HCT116 (cell line): ENCODE data around the gene CBX1. TPM values are rescaled to one million over a fixed set of nuclear protein-coding genes. Genes with fewer than 3 reads are reported as not detected.

Experiments
- ATAC-seq: fragments of 200-7000 bp; cut with Tn5 transposase; 2 replicates; pipeline ENCODE4 v1.9.1; 2020; ENCODE audit warnings: mild to moderate bottlenecking, moderate library complexity
- BruUV-seq: library from RNA; stranded (reverse); fragments of 400-500 nt; replicated peaks from 2 replicates; lab custom pipeline; 2021; lab: Mats Ljungman, UMichigan
- CTCF ChIA-PET: fragments of 300-600 bp; sonication (Branson Sonifier 250); formaldehyde crosslinking; loops from one replicate; lab custom pipeline; 2021; ENCODE audit warnings: antibody characterized with exemption; lab: Charles Lee
- POLR2A ChIA-PET: fragments of 300-600, 350-600 bp; sonication (Branson Sonifier 250); formaldehyde crosslinking; loops from one replicate; lab custom pipeline; 2021; ENCODE audit warnings: antibody characterized with exemption; lab: Charles Lee
- RAD21 ChIA-PET, 2 experiments: fragments of 300-600 bp; sonication (Branson Sonifier 250); formaldehyde crosslinking; loops; one replicate each; lab custom pipeline; 2023; ENCODE audit warnings: low total read pairs in 2 of 2; ENCODE audit not compliant: uncharacterized antibody in 2 of 2, unreplicated experiment in 2 of 2, low non-redundant PET in 1 of 2; lab: Charles Lee
- DNase-seq: peaks from one replicate; pipeline ENCODE4 v3.0.0-alpha.2; 2010; ENCODE audit warnings: low read depth, low spot score
- H2AFZ ChIP-seq: fragments of 200-600 bp; shearing (Covaris generic), sonication (generic); 2 replicates; pipeline ENCODE4 v1.6.1; 2017; ENCODE audit warnings: low read depth, mixed run types, mixed read lengths, antibody characterized with exemption, low read length; ENCODE audit not compliant: poor library complexity, severe bottlenecking
- H3K27ac ChIP-seq: 2 replicates; pipeline ENCODE4 v1.5.1; 2012; ENCODE audit warnings: low read depth, low read length
- H3K27me3 ChIP-seq: fragments of 200-600 bp; sonication (generic); 2 replicates; pipeline ENCODE4 v1.6.1; 2016; ENCODE audit warnings: mixed run types, low read length, mixed read lengths; ENCODE audit not compliant: insufficient read depth
- H3K36me3 ChIP-seq, 2 experiments: fragments of 200-500 bp in 1 of 2; fragments of 200-600 bp in 1 of 2; sonication (Bioruptor generic) in 1 of 2; sonication (generic) in 1 of 2; 2 replicates each; pipeline versions ENCODE4 v1.5.1 to v1.6.1; 2014 to 2016; ENCODE audit warnings: low read length in 2 of 2, inconsistent platforms in 1 of 2, mixed read lengths in 1 of 2, mixed run types in 1 of 2; ENCODE audit not compliant: insufficient read depth in 2 of 2, control insufficient read depth in 1 of 2
- H3K4me1 ChIP-seq, 2 experiments: fragments of 200-600 bp in 1 of 2; sonication (generic) in 1 of 2; 2 replicates each; pipeline versions ENCODE4 v1.5.1 to v1.6.1; 2012 to 2017; ENCODE audit warnings: low read length in 2 of 2, inconsistent platforms in 1 of 2, mild to moderate bottlenecking in 1 of 2, mixed read lengths in 1 of 2, mixed run types in 1 of 2, moderate library complexity in 1 of 2; ENCODE audit not compliant: insufficient read depth in 2 of 2, control insufficient read depth in 1 of 2
- H3K4me2 ChIP-seq: fragments of 200-600 bp; sonication (generic); 2 replicates; pipeline ENCODE4 v1.6.1; 2017; ENCODE audit warnings: mixed run types, low read length, mixed read lengths
- H3K4me3 ChIP-seq, 2 experiments: fragments of 200-600 bp in 1 of 2; sonication (generic) in 1 of 2; replicated peaks in 1 of 2; 2 replicates each; pipeline ENCODE4 v1.5.1; 2011 to 2016; ENCODE audit warnings: low read length in 2 of 2, control low read depth in 1 of 2, low read depth in 1 of 2, mild to moderate bottlenecking in 1 of 2, mixed read lengths in 1 of 2, mixed run types in 1 of 2
- H3K79me2 ChIP-seq: fragments of 200-600 bp; sonication (generic); 2 replicates; pipeline ENCODE4 v1.6.1; 2017; ENCODE audit warnings: mild to moderate bottlenecking, mixed run types, low read length, moderate library complexity, mixed read lengths; ENCODE audit not compliant: insufficient read depth
- H3K9ac ChIP-seq: fragments of 200-600 bp; sonication (generic); 2 replicates; pipeline ENCODE4 v1.6.1; 2016; ENCODE audit warnings: low read length, mixed read lengths
- H3K9me2 ChIP-seq: fragments of 200-600 bp; sonication (generic), shearing (Covaris generic); 2 replicates; pipeline ENCODE4 v1.6.1; 2017; ENCODE audit warnings: mixed run types, mild to moderate bottlenecking, moderate library complexity; ENCODE audit not compliant: insufficient read depth
- H3K9me3 ChIP-seq, 2 experiments: fragments of 200-500 bp in 1 of 2; fragments of 200-600 bp in 1 of 2; sonication (Bioruptor generic) in 1 of 2; sonication (generic) in 1 of 2; 2 replicates each; pipeline ENCODE4 v1.6.1; 2014 to 2017; ENCODE audit warnings: low read length in 2 of 2, mixed read lengths in 2 of 2, inconsistent platforms in 1 of 2, low read depth in 1 of 2, mild to moderate bottlenecking in 1 of 2, mixed run types in 1 of 2, moderate library complexity in 1 of 2; ENCODE audit not compliant: control insufficient read depth in 1 of 2, insufficient read depth in 1 of 2
- H4K20me1 ChIP-seq: fragments of 200-600 bp; sonication (generic), shearing (Covaris generic); 2 replicates; pipeline ENCODE4 v1.6.1; 2017; ENCODE audit warnings: mixed run types, mild to moderate bottlenecking, moderate library complexity; ENCODE audit not compliant: insufficient read depth
- CEBPB ChIP-seq: IDR thresholded peaks from 2 replicates; pipeline ENCODE4 v1.6.1; 2012; ENCODE audit warnings: low read depth
- EGR1 ChIP-seq: IDR thresholded peaks from 2 replicates; pipeline ENCODE4 v1.6.1; 2012; ENCODE audit warnings: low read depth
- ELF1 ChIP-seq: IDR thresholded peaks from 2 replicates; pipeline ENCODE4 v1.6.1; 2012; ENCODE audit warnings: low read depth, borderline replicate concordance
- EZH2 ChIP-seq: fragments of 200-600 bp; sonication (generic); IDR thresholded peaks from 2 replicates; pipeline ENCODE4 v1.6.1; 2017; ENCODE audit warnings: antibody characterized with exemption, mixed run types
- EZH2phosphoT487 ChIP-seq: fragments of 200-600 bp; IDR thresholded peaks from 2 replicates; pipeline ENCODE4 v1.6.1; 2018; ENCODE audit warnings: antibody characterized with exemption, borderline replicate concordance
- JUND ChIP-seq: IDR thresholded peaks from 2 replicates; pipeline ENCODE4 v1.6.1; 2012
- MAX ChIP-seq: IDR thresholded peaks from 2 replicates; pipeline ENCODE4 v1.6.1; 2012
- POLR2A ChIP-seq: IDR thresholded peaks from 2 replicates; pipeline ENCODE4 v1.7.0; 2011; ENCODE audit warnings: borderline replicate concordance; ENCODE audit not compliant: insufficient read depth, insufficient read length; ENCODE audit errors: extremely low read depth
- POLR2AphosphoS5 ChIP-seq: IDR thresholded peaks from 2 replicates; pipeline ENCODE4 v1.6.1; 2011; ENCODE audit warnings: mild to moderate bottlenecking, low read depth, low read length, moderate library complexity
- RAD21 ChIP-seq: IDR thresholded peaks from 2 replicates; pipeline ENCODE4 v1.6.1; 2012; ENCODE audit warnings: low read depth, mild to moderate bottlenecking
- SIN3A ChIP-seq: IDR thresholded peaks from 2 replicates; pipeline ENCODE4 v1.6.1; 2012; ENCODE audit warnings: low read depth
- SP1 ChIP-seq: IDR thresholded peaks from 2 replicates; pipeline ENCODE4 v1.6.1; 2012; ENCODE audit warnings: low read depth
- SRF ChIP-seq: IDR thresholded peaks from 2 replicates; pipeline ENCODE4 v1.6.1; 2012; ENCODE audit warnings: low read depth
- YY1 ChIP-seq: IDR thresholded peaks from 2 replicates; pipeline ENCODE4 v1.6.1; 2011; ENCODE audit warnings: low read length, low read depth, moderate library complexity, mild to moderate bottlenecking; ENCODE audit not compliant: insufficient replicate concordance; ENCODE audit errors: extremely low read depth
- ZBTB33 ChIP-seq: IDR thresholded peaks from 2 replicates; pipeline ENCODE4 v1.6.1; 2011; ENCODE audit warnings: mild to moderate bottlenecking, low read length, moderate library complexity; ENCODE audit not compliant: insufficient replicate concordance; ENCODE audit errors: extremely low read depth
- ZFX ChIP-seq: fragments of 450-650 bp; IDR thresholded peaks from 2 replicates; pipeline ENCODE4 v1.6.1; 2017
- ZNF274 ChIP-seq: fragments of 200-500 bp; sonication (Bioruptor generic); IDR thresholded peaks from 2 replicates; pipeline ENCODE4 v1.6.1; 2014; ENCODE audit warnings: mild to moderate bottlenecking, low read depth, low read length, inconsistent platforms
- intact Hi-C: fragments of 100-400 bp; cut with micrococcal nuclease; formaldehyde crosslinking; loops from 2 replicates; pipeline ENCODE4 v1.10.0; 2022
- total RNA-seq: library from RNA; stranded (reverse); gene quantifications from one replicate; pipeline ENCODE4 v1.2.1, GENCODE V29; 2021; ENCODE audit not compliant: unreplicated experiment
- TF ChIP-seq, protein P1 (sequence below), 3 experiments: fragments of 200-600 bp in 1 of 3; sonication (generic) in 1 of 3; IDR thresholded peaks in 2 of 3; conservative IDR thresholded peaks in 1 of 3; 2 replicates each; pipeline ENCODE4 v1.5.1; 2012 to 2017; ENCODE audit warnings: low read depth in 2 of 3, low read length in 2 of 3, antibody characterized with exemption in 1 of 3, borderline replicate concordance in 1 of 3, control low read depth in 1 of 3, mild to moderate bottlenecking in 1 of 3, mixed read lengths in 1 of 3, mixed run types in 1 of 3, moderate library complexity in 1 of 3; ENCODE audit not compliant: insufficient read depth in 1 of 3
- TF ChIP-seq, protein P2 (sequence below): IDR thresholded peaks from 2 replicates; pipeline ENCODE4 v1.6.1; 2012; ENCODE audit warnings: low read depth

Gene CBX1
- total RNA-seq, 1 experiment from 2014 or later: 136 TPM

- no peak overlapping the region for H2AFZ ChIP-seq
- no peaks in the 10 kb centered on the region; the same call in 1 of the 2 replicates for H4K20me1 ChIP-seq
- BruUV-seq: no TSS peak
- peaks cover 47% of the 10 kb centered on the region for H3K79me2 ChIP-seq
- no peaks in the 10 kb centered on the region for H3K27me3 ChIP-seq
- DNase-seq: no peak
- ChIA-PET RAD21 (no interaction called here), CTCF (interaction anchor here (0.9 to 1.5 kb wide), 3 partner anchors 11 to 32 kb away, joined by 3 to 5 read pairs (median 4); no protein-coding TSS in a partner anchor), POLR2A (interaction anchor here (1.0 to 13.2 kb wide), 3 partner anchors 8 to 32 kb away, joined by 3 to 114 read pairs (median 3); partner anchors contain the start of gene NFE2L1)
- TF ChIP-seq, protein P1, sequence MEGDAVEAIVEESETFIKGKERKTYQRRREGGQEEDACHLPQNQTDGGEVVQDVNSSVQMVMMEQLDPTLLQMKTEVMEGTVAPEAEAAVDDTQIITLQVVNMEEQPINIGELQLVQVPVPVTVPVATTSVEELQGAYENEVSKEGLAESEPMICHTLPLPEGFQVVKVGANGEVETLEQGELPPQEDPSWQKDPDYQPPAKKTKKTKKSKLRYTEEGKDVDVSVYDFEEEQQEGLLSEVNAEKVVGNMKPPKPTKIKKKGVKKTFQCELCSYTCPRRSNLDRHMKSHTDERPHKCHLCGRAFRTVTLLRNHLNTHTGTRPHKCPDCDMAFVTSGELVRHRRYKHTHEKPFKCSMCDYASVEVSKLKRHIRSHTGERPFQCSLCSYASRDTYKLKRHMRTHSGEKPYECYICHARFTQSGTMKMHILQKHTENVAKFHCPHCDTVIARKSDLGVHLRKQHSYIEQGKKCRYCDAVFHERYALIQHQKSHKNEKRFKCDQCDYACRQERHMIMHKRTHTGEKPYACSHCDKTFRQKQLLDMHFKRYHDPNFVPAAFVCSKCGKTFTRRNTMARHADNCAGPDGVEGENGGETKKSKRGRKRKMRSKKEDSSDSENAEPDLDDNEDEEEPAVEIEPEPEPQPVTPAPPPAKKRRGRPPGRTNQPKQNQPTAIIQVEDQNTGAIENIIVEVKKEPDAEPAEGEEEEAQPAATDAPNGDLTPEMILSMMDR (IDR thresholded peaks at IDR 0.05 in 2 of 3, conservative IDR thresholded peaks at IDR 0.05 in 1 of 3; ENCODE audit: borderline replicate concordance in 1 of 3, insufficient read depth in 1 of 3, low read depth in 2 of 3, low read length in 2 of 3): no peak
- no peak for TF ChIP-seq CEBPB
- no peak for TF ChIP-seq ELF1
- TF ChIP-seq EZH2: no peak
- TF ChIP-seq EGR1: no peak
- no peak for TF ChIP-seq SRF
- TF ChIP-seq MAX: no peak
- no peak for TF ChIP-seq YY1
- TF ChIP-seq ZNF274: no peak
- no peak for TF ChIP-seq RAD21
- TF ChIP-seq JUND: no peak
- TF ChIP-seq EZH2phosphoT487: no peak
- TF ChIP-seq, protein P2, sequence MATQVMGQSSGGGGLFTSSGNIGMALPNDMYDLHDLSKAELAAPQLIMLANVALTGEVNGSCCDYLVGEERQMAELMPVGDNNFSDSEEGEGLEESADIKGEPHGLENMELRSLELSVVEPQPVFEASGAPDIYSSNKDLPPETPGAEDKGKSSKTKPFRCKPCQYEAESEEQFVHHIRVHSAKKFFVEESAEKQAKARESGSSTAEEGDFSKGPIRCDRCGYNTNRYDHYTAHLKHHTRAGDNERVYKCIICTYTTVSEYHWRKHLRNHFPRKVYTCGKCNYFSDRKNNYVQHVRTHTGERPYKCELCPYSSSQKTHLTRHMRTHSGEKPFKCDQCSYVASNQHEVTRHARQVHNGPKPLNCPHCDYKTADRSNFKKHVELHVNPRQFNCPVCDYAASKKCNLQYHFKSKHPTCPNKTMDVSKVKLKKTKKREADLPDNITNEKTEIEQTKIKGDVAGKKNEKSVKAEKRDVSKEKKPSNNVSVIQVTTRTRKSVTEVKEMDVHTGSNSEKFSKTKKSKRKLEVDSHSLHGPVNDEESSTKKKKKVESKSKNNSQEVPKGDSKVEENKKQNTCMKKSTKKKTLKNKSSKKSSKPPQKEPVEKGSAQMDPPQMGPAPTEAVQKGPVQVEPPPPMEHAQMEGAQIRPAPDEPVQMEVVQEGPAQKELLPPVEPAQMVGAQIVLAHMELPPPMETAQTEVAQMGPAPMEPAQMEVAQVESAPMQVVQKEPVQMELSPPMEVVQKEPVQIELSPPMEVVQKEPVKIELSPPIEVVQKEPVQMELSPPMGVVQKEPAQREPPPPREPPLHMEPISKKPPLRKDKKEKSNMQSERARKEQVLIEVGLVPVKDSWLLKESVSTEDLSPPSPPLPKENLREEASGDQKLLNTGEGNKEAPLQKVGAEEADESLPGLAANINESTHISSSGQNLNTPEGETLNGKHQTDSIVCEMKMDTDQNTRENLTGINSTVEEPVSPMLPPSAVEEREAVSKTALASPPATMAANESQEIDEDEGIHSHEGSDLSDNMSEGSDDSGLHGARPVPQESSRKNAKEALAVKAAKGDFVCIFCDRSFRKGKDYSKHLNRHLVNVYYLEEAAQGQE: no peak
- no peak for TF ChIP-seq SIN3A
- TF ChIP-seq POLR2A: no peak
- TF ChIP-seq ZBTB33: no peak
- TF ChIP-seq SP1: no peak
- TF ChIP-seq ZFX: no peak
- no peak for TF ChIP-seq POLR2AphosphoS5
- H3K9me2 ChIP-seq: no peaks in the 10 kb centered on the region
- no peak overlapping the region for H3K27ac ChIP-seq
- peaks cover 46 to 73% of the 10 kb centered on the region in 2 experiments for H3K36me3 ChIP-seq
- H3K4me3 ChIP-seq: no peak overlapping the region
- intact Hi-C loops: no loop called here
- H3K9me3 ChIP-seq: no peaks in the 10 kb centered on the region
- H3K4me1 ChIP-seq: peaks cover 0 to 6% of the 10 kb centered on the region in 2 experiments; a peak in 2 of 4 replicates
- no peak for ATAC-seq
- H3K4me2 ChIP-seq: no peak overlapping the region
- no peak overlapping the region for H3K9ac ChIP-seq
Measured at GRCh38 chr17:48057626-48058025, 43.7 kb downstream of the CBX1 start.
